Neural crest cell (in vitro differentiated cells): ENCODE results near the gene CCDC78. TPM values are rescaled to one million over a fixed set of nuclear protein-coding genes. Genes with fewer than 3 reads are reported as not detected.
A peak's percentile ranks its signal among the peaks of the same experiment; 100 is the strongest.

ENCODE experiments used
- DNase-seq: peaks from one replicate; pipeline ENCODE4 v3.0.0; 2021; ENCODE audit warnings: low read depth, mixed read lengths, low spot score
- H3K27ac Mint-ChIP-seq: one replicate; pipeline ENCODE4 v1.8.0; 2021; ENCODE audit warnings: mild to moderate bottlenecking, mixed read lengths; ENCODE audit not compliant: unreplicated experiment
- H3K27me3 Mint-ChIP-seq: 2 replicates; pipeline ENCODE4 v1.8.0; 2021; ENCODE audit warnings: low read depth, mild to moderate bottlenecking, mixed read lengths
- H3K36me3 Mint-ChIP-seq: 2 replicates; pipeline ENCODE4 v1.8.0; 2021; ENCODE audit warnings: low read depth, mild to moderate bottlenecking, mixed read lengths
- H3K4me1 Mint-ChIP-seq: 2 replicates; pipeline ENCODE4 v1.8.0; 2021; ENCODE audit warnings: mixed read lengths
- H3K4me3 Mint-ChIP-seq: one replicate; pipeline ENCODE4 v1.8.0; 2021; ENCODE audit warnings: mild to moderate bottlenecking, mixed read lengths
- H3K9me3 Mint-ChIP-seq: 2 replicates; pipeline ENCODE4 v1.8.0; 2021; ENCODE audit warnings: mixed read lengths
- CTCF ChIP-seq: fragments of 200-600 bp; sonication (generic); conservative IDR thresholded peaks from 2 replicates; pipeline ENCODE4 v1.5.0; 2021; ENCODE audit warnings: antibody characterized with exemption, mild to moderate bottlenecking
- total RNA-seq: library from RNA; stranded (reverse); gene quantifications from 2 replicates; pipeline ENCODE4 v1.2.1, GENCODE V29; 2021

Gene CCDC78
- total RNA-seq, 1 donor from 2014 or later = 7.0 TPM

GRCh38 chr16:689175-689897 lies 36.9 kb downstream of the CCDC78 start:
- H3K27ac Mint-ChIP-seq = peak overlapping the region; percentile 57
- no peak for TF ChIP-seq CTCF

GRCh38 chr16:687499-687898 lies 38.7 kb downstream of the CCDC78 start:
- no peaks in the 10 kb centered on the region for H3K9me3 Mint-ChIP-seq

More at GRCh38 chr16:689175-689897, 36.9 kb downstream of the CCDC78 start:
- Mint-ChIP-seq H3K27me3 (peaks cover 44% of the 10 kb centered on the region), H3K36me3 (peaks cover 3% of the 10 kb centered on the region), H3K4me3 (peak overlapping the region; percentile 92), H3K4me1 (peaks cover 17% of the 10 kb centered on the region), H3K9me3 (no peaks in the 10 kb centered on the region)
- DNase-seq = no peak

DNA sequence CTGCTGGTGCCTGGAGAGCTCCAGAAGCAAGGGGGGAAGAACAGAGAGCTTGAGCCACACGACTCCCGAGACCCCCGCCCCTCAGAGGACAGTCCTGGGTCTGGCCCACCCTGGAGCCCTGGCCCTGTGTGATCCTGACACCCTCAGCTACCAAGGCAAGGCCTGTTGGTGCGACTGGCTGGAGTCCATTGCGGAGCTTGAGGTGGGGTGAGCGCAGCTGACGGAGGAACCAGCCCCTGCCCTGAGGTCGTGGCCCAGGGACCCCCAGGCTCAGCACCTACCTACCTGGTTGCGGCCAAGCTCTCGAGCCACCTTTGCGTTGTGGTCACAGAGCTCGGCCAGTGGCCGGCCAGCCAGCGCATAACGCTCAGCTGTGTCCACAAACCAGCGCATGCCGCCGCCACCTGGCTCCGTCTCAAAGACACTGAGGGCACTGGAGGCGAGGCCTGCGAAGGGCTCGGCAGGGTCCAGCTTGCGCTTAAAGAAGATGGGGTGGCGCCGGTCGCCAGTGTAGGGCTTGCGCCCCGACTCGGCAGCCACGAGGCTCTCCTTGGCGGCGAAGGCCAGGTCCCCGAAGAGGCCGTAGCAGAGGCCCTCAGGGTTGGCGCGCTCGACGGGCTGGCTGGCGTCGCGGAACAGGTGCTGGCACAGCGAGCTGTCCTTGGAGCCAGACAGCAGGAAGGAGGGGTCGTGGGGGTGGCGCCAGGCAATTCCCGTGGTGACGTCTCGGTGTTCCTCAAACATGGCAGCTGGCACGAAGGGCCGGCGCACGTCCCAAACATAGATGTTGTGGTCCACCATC lies 39.6 kb downstream of the CCDC78 start:
- no peak overlapping the region for H3K27ac Mint-ChIP-seq
- H3K36me3 Mint-ChIP-seq = peaks cover 5% of the 10 kb centered on the region
- peak overlapping the region; percentile 78 for H3K4me3 Mint-ChIP-seq
- TF ChIP-seq CTCF = no peak
- peaks cover 23% of the 10 kb centered on the region for H3K4me1 Mint-ChIP-seq
- H3K27me3 Mint-ChIP-seq = peaks cover 22% of the 10 kb centered on the region
- H3K9me3 Mint-ChIP-seq = no peaks in the 10 kb centered on the region
- DNase-seq = no peak

More at GRCh38 chr16:687499-687898, 38.7 kb downstream of the CCDC78 start:
- Mint-ChIP-seq H3K4me1 (peaks cover 20% of the 10 kb centered on the region), H3K36me3 (peaks cover 4% of the 10 kb centered on the region), H3K27ac (no peak overlapping the region), H3K27me3 (peaks cover 29% of the 10 kb centered on the region), H3K4me3 (peak overlapping the region; percentile 76)
- no peak for TF ChIP-seq CTCF
- DNase-seq = no peak

DNA sequence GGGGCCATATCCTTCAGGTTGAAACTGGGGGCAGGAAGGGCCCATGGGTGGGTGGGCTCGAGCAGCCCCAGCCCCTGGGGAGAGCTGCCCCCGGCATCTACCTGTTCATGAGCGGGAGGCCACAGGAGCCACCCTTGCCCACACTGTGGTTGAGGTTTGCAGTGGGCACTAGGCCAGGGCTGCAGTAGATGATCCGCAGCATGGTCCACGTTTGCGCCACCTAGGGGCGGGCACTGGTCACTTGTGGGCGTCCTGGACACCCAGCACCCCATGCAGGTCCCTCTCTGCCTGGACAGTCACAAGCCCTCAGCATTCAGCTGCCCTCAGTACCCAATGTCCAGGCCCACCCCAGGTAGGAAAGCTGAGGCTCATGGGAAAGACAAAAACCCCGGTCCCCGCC lies 40.3 kb downstream of the CCDC78 start:
- peak; percentile 50 for TF ChIP-seq CTCF
- Mint-ChIP-seq H3K9me3 (no peaks in the 10 kb centered on the region), H3K27ac (no peak overlapping the region), H3K4me1 (peaks cover 27% of the 10 kb centered on the region), H3K27me3 (peaks cover 18% of the 10 kb centered on the region), H3K4me3 (peak overlapping the region; percentile 78), H3K36me3 (peaks cover 5% of the 10 kb centered on the region)
- peak; percentile 50 for DNase-seq

GRCh38 chr16:684961-685696 lies 41.1 kb downstream of the CCDC78 start:
- Mint-ChIP-seq H3K9me3 (no peaks in the 10 kb centered on the region), H3K36me3 (peaks cover 5% of the 10 kb centered on the region), H3K4me3 (no peak overlapping the region), H3K27me3 (peaks cover 12% of the 10 kb centered on the region), H3K4me1 (peaks cover 23% of the 10 kb centered on the region), H3K27ac (no peak overlapping the region)
- no peak for TF ChIP-seq CTCF
- DNase-seq = no peak
